PFSK-1 (cell line): ENCODE results near the gene MYBPH.

ENCODE experiments used
- POLR2AphosphoS5 ChIP-seq: IDR thresholded peaks from 2 replicates; pipeline ENCODE4 v1.6.1; 2012; ENCODE audit warnings: low read depth, mild to moderate bottlenecking, control low read depth, low read length, moderate library complexity
- SIN3A ChIP-seq: IDR thresholded peaks from 2 replicates; pipeline ENCODE4 v1.6.1; 2012; ENCODE audit warnings: mild to moderate bottlenecking, low read length, moderate library complexity, borderline replicate concordance; ENCODE audit not compliant: insufficient read depth
- TAF1 ChIP-seq: IDR thresholded peaks from 2 replicates; pipeline ENCODE4 v1.6.1; 2012; ENCODE audit warnings: low read length, control low read depth, borderline replicate concordance; ENCODE audit not compliant: insufficient read depth
- TF ChIP-seq, protein P1 (sequence below), 2 experiments: IDR thresholded peaks; 2 replicates each; pipeline versions ENCODE4 v1.6.1 to v1.8.0; 2011 to 2012; ENCODE audit warnings: low read depth in 2 of 2, low read length in 2 of 2, control low read depth in 1 of 2, inconsistent platforms in 1 of 2, mild to moderate bottlenecking in 1 of 2, moderate library complexity in 1 of 2; ENCODE audit not compliant: insufficient read depth in 1 of 2

DNA sequence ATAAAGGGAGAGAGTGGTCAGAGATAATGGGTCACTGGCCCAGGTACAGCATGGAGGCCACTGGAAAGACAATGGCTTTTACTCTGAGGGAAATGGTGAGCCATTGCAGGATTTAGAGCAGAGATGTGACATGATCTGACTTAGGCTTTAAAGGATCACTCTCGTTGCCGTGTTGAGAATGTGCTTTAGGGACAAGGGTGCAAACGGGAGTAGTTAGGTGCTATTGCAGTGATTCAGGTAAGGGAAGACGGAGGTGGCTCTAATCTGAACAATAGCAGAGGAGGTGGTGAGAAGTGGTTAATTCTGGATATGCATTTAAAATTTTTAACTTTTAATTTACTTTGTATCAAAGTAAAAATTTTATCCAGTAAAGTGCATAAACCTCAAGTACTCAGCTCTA lies 38.3 kb downstream of the MYBPH start:
- TF ChIP-seq TAF1, result no peak
- TF ChIP-seq, protein P1, sequence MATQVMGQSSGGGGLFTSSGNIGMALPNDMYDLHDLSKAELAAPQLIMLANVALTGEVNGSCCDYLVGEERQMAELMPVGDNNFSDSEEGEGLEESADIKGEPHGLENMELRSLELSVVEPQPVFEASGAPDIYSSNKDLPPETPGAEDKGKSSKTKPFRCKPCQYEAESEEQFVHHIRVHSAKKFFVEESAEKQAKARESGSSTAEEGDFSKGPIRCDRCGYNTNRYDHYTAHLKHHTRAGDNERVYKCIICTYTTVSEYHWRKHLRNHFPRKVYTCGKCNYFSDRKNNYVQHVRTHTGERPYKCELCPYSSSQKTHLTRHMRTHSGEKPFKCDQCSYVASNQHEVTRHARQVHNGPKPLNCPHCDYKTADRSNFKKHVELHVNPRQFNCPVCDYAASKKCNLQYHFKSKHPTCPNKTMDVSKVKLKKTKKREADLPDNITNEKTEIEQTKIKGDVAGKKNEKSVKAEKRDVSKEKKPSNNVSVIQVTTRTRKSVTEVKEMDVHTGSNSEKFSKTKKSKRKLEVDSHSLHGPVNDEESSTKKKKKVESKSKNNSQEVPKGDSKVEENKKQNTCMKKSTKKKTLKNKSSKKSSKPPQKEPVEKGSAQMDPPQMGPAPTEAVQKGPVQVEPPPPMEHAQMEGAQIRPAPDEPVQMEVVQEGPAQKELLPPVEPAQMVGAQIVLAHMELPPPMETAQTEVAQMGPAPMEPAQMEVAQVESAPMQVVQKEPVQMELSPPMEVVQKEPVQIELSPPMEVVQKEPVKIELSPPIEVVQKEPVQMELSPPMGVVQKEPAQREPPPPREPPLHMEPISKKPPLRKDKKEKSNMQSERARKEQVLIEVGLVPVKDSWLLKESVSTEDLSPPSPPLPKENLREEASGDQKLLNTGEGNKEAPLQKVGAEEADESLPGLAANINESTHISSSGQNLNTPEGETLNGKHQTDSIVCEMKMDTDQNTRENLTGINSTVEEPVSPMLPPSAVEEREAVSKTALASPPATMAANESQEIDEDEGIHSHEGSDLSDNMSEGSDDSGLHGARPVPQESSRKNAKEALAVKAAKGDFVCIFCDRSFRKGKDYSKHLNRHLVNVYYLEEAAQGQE (IDR thresholded peaks at IDR 0.05; ENCODE audit: insufficient read depth in 1 of 2, low read depth in 2 of 2, low read length in 2 of 2), result no peak
- TF ChIP-seq POLR2AphosphoS5, result no peak
- TF ChIP-seq SIN3A, result no peak
